GM21619 (cell line): ENCODE results near the gene DAGLA.

Experiments
- ATAC-seq: cut with Tn5 transposase; IDR thresholded peaks from one replicate; pipeline ENCODE4 v1.9.1; 2021; ENCODE audit not compliant: unreplicated experiment

The DAGLA gene

GRCh38 chr11:61709572-61709971, 29.4 kb downstream of the DAGLA start:
- no peak for ATAC-seq

- no peak for ATAC-seq
Observed at GRCh38 chr11:61710019-61710418, 29.8 kb downstream of the DAGLA start.

DNA sequence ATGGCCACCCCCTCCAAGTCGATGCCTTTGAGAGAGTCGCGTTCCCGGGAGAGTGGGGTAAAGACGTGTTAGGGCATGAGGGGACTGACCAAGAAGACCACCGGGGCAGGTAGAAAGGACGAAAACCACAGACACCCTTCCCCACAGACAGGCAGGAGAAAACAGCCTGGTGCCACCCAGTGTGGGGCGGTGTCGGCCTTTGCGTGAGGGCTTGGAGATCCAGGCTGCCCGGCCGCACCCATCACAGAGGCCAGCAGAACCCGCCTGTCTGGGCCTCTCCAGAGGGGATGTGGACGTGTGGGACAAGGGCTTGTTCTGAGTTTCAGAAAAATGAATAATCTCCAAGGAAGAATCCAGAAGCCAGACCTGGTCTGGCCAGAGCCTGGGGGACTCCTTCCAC, 30.8 kb downstream of the DAGLA start:
- ATAC-seq: no peak

DNA sequence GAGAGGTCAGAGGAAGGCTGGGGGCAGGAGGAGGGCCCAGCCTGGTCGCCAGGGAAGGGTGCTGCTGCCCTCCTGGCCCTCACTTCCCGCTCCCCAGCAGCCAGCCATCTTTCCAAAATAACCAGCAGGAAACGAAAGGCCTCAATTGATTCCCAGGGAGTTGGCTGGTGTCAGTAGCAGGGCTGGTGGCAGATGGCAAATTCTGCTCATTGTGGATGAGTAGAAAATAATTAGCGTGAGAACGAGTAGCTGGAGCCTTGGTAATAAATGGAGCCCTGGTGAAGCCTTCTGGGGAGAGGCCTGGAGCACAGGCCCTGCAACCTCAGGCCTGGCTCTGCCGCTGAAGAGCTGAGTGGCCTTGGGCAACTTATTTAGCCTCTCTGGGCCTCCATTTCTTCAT, 31.3 kb downstream of the DAGLA start:
- ATAC-seq: no peak

- no peak for ATAC-seq
Observed at GRCh38 chr11:61712314-61712713, 32.1 kb downstream of the DAGLA start.

DNA sequence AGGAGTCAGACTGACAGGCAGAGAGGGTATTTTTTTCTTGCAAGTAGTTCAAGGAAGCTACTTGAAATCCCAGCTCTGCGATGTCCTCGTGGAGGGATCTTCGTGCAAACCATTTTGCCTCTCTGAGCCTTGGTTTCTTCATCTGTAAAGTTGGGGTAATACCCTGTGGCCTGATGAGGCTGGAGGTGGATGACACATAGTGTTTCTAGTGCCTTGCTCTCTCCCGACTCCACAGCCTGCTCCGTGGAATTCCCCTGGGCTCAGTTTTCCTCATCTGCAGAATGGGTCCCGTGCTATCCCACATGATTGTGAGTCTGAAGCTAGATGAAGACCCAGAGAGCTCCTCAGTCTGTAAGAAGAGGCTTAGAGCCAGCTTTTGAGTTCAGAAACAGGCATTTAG, 32.7 kb downstream of the DAGLA start:
- no peak for ATAC-seq

DNA sequence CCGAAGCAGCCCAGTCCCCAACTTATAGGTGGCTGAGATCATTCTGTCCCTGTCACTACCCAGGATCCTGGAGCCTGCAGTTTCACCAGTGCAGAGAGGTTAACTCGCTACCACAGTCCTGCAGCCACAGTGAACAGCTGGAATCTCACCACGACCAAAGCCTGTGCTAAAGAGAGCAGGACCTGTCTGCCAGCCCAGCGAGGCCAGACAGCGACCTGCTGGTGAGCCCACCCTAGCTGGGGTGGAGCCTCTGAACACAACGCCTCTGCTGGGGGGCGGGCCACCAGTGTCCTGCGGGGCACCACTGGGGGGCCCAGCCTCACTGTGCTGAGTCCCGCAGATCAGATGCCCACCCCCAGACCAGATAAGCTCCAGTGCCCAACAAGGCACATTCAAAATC, 33.3 kb downstream of the DAGLA start:
- no peak for ATAC-seq

- ATAC-seq: no peak
Observed at GRCh38 chr11:61713906-61714305, 33.7 kb downstream of the DAGLA start.

DNA sequence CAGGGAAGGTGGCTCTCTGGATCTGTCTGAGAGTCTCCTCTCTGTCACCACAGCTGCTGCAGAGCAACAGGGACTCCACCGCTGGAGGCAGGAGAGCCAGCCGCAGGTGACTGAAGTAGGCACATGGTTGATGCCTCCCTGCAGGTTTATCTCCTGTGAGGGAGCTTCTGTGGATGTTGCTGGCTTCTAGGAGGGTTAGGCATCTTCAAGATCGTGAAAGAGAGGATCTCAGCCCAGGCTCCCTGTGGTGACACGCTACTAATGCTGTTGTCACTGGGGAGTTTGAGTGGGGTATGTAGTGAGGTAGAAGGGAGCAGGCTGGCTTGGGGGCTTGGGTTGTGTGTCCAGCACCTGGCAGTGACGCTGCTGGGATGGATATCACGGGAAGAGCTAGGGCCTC, 34.1 kb downstream of the DAGLA start:
- ATAC-seq: no peak

GRCh38 chr11:61714916-61715315, 34.7 kb downstream of the DAGLA start:
- no peak for ATAC-seq

GRCh38 chr11:61715867-61716266, 35.7 kb downstream of the DAGLA start:
- no peak for ATAC-seq

DNA sequence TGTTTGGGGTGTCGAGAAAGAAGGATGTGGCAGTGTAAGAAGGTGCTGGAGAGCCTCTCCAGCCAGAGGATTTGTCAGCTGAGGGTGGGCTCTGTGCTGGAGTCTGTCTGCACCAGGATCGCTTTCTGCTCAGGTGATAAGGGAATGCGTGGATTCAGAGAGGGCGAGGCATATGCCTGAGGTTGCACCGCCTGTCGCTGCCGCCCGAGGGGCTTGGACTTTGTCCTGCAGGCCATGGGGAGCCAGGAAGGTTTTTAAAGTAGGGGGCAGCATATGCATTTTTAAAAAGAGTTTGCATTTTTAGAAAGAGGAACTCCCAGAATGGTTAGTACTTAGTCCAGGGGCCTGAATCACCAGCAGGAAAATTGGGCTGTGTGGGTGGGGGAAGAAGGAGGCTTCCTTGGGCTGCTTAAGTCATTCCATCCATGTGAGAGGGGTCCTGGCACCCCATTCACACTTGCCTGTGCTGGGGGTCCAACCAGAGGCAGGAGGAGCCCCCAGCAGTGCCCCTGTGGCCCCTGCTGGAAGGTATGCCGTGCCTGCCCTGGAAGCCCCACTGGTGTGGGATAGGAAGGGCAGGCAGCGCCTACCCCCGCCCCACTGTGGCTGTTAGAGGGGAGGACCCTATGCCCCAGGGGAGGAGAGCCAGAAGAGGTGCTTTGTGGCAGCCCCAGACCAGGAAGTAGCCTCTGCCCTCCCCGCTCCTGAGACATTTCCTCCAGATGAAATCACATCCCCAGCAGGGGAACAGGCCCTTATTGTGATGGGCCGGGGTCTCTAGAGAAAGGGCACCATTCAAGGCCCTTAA, 36.5 kb downstream of the DAGLA start:
- ATAC-seq: no peak

- ATAC-seq: no peak
Observed at GRCh38 chr11:61717286-61718033, 37.3 kb downstream of the DAGLA start.

DNA sequence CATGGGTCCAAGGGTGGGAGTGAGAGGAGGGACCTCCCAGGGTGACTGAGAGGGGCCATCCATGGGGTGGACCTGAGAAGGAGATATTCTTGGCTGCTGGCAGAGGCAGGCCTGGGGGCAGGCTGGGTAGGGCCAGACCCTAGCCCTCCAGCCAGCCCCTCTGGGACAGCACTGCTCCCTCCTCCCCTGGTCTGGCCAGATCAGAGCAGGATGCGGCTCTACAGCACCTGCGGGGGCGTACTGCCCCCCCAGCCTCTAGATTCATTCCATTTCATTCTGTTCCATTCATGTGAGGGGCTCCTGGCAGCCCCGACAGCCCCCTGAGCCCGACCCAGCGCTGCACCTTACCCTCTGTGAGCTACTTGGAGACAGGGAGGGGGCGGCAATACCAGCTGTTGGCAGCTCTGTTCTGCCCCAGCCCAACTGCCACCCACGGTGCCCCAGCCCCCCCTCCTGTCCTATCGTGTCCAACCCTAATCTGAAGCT, 37.9 kb downstream of the DAGLA start:
- ATAC-seq: no peak

GRCh38 chr11:61718621-61719302, 38.6 kb downstream of the DAGLA start:
- no peak for ATAC-seq

DNA sequence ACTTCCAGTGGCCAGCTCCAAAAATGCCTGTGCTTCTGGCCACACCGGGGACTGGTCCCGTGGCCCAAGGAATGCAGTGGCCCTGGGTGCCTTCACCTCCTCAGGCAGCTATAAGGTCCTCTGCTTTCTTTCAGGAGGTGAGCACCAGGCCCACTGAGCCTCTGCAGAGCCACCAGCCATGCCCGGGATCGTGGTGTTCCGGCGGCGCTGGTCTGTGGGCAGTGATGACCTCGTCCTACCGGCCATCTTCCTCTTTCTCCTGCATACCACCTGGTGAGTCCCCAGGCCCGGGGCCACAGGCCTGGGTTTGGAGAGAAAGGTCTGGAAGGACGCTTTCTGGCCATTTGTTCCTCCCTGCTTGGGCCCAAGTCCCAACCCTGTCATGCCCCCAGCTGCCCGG, 39.8 kb downstream of the DAGLA start:
- ATAC-seq: no peak

DNA sequence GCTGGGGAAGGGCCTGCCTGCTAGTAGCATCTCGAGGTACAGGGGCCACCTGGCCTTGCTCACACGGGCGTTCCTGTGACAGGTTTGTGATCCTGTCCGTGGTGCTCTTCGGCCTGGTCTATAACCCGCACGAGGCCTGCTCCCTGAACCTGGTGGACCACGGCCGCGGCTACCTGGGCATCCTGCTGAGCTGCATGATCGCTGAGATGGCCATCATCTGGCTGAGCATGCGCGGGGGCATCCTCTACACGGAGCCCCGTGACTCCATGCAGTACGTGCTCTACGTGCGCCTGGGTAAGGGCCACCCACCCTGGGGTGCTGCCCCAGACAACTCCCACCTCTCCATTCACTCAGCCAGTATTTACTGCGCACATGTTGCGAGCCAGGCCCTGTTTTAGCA, 40.4 kb downstream of the DAGLA start:
- ATAC-seq: no peak

DNA sequence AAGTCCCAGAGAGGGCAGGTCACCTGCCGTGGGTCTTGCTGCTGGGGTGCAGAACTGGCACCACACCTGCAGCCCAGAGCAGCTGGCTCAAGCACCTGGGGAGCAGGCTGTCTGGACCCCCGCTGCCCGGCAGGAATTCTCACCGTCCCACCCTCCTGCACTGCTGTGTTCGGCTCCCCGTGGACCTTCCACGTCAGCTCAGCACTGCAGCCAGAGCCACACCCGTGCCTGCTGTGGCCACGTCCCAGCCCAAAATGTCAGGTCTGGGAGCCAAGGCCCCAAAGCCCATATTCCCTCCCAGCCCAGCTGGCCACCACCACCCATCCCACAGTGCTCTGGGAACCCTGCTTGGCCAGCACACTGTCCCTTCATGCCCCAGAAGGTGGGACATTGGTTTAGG, 44.2 kb downstream of the DAGLA start:
- ATAC-seq: no peak

DNA sequence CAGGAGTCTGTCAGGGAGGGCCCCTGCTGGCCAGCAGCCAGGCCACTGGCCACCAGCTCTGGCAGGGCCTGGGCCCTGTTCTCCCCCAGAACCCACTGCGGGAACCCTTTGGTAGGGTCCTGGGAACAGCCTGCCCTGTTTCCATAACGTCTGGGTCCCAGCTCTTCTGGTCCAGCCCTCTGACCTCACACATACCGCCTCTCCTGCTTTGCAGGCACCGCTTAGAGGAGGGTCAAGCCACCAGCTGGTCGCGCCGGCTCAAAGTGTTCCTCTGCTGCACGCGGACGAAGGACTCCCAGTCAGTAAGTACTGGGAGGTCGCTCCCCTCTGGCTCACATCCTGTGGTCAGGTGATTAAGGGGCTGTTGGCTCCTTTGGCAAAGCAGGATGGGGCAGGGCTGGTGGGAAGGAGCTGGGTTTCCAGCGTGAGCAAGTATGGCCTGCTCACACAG, 45.6 kb downstream of the DAGLA start:
- no peak for ATAC-seq

GRCh38 chr11:61726775-61727174, 46.6 kb downstream of the DAGLA start:
- ATAC-seq: no peak

- no peak for ATAC-seq
Observed at GRCh38 chr11:61727401-61727811, 47.2 kb downstream of the DAGLA start.
